C4-2B (cell line): ENCODE data around the gene GLT1D1.

Experiments
- CTCF ChIP-seq: fragments of 450-650 bp; conservative IDR thresholded peaks from 2 replicates; pipeline ENCODE4 v1.5.1; 2017; ENCODE audit warnings: mild to moderate bottlenecking
- ZFX ChIP-seq: fragments of 450-650 bp; IDR thresholded peaks from 2 replicates; pipeline ENCODE4 v1.6.1; 2017

DNA sequence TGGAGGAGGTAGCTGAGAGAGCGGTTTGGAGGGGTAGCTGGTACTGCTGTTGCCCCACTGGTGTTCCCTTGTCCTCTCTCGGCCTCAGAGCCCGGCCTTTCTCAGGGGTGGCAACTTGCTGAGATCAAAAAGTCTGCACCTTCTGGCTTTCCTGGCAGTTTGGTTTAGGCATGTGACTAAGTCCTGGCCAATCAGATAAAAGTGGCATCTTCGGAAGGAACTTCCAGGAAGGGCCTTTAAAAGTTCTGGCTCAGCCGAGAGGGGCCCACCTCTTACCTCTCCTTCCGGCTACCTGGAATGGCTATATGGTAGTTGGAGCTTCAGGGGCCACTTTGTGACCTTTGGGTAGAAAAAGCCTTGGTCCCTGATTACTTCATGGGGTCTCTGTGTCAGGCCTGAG, 152.6 kb downstream of the GLT1D1 start:
- TF ChIP-seq CTCF (no peak), ZFX (no peak)
